ENCODE data around the gene AKT2. TPM values are rescaled to one million over a fixed set of nuclear protein-coding genes. Genes with fewer than 3 reads are reported as not detected.
A peak's percentile ranks its signal among the peaks of the same experiment; 100 is the strongest.

The AKT2 gene
- total and polyA plus RNA-seq, 9 donors: 120 to 223 (median 175) TPM

DNA sequence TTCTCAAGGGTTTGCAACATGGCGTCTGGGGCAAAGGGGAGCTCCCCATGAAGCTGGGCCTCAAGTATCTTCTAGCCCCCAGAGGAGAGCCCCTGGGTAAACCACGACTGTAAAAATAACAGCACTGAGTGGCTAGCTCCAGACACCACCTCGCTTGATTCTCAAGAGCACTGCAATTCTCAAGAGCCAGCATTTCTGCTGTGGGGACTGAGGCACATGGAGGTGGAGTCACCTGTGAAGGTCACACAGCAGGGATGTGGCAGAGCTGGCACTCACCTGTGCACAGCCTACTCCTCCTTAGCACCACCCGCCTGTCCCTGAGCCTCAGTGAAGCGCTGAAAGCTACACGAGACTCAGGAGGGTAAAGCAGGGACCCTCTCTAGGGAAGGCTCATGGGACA is 38.0 kb downstream of the AKT2 start:
- no peak for DNase-seq
- Histone ChIP-seq H3K27ac (ENCODE audit: low read length) (no peak overlapping the region), H3K9me3 (replicated peaks; ENCODE audit: control insufficient read depth, low read depth, low read length) (no peaks in the 10 kb centered on the region), H3K4me1 (ENCODE audit: control insufficient read depth, insufficient read depth, low read length) (peaks cover 4% of the 10 kb centered on the region), H3K4me3 (ENCODE audit: low read length) (no peak overlapping the region), H3K36me3 (ENCODE audit: control insufficient read depth, insufficient read depth, low read length) (peaks cover 29% of the 10 kb centered on the region), H3K27me3 (ENCODE audit: control insufficient read depth, insufficient read depth, low read length) (no peaks in the 10 kb centered on the region)
- WGBS (ENCODE audit: insufficient coverage): 83% methylated on average over 3 of the region's 6 CpGs

DNA sequence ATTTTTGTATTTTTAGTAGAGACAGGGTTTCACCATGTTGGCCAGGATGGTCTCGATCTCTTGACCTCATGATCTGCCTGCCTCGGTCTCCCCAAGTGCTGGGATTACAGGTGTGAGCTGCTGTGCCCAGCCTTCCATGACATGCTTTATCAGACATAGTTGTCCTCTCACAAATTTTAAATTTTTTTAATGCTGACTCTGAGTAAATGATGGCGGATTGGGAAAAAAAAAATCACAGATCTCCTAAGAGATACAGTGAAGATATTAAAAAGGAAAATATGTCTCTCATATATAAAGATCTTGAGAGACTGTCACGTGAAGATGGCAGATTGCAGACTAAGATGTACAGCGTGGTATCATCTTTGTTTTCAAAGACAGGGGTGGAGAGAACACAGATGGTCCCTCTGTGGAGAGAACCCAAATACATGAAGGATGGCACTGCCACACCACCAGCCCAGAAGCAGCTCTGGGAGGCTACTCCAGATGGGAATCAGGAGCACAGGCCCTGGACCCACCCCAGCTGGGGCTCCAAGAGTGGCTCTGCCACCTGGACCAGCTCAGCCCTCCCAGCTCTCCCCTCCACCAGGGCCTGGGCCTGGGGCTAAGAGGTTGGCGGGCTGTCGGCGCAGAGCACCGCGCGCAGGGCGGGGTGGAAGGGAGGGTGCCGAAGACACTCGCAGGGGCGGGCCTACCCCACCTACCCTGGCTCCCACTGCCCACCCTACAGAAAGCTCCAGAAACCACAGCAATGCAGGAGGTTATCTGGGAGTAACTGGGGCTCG is 38.7 kb downstream of the AKT2 start:
- Histone ChIP-seq H3K4me1 (ENCODE audit: control insufficient read depth, insufficient read depth, low read length) (peaks cover 5% of the 10 kb centered on the region), H3K27me3 (ENCODE audit: control insufficient read depth, insufficient read depth, low read length) (no peaks in the 10 kb centered on the region), H3K9me3 (replicated peaks; ENCODE audit: control insufficient read depth, low read depth, low read length) (no peaks in the 10 kb centered on the region), H3K4me3 (ENCODE audit: low read length) (no peak overlapping the region), H3K27ac (ENCODE audit: low read length) (no peak overlapping the region), H3K36me3 (ENCODE audit: control insufficient read depth, insufficient read depth, low read length) (peaks cover 31% of the 10 kb centered on the region)
- WGBS (ENCODE audit: insufficient coverage): 90% methylated on average over 3 of the region's 16 CpGs
- DNase-seq: no peak

DNA sequence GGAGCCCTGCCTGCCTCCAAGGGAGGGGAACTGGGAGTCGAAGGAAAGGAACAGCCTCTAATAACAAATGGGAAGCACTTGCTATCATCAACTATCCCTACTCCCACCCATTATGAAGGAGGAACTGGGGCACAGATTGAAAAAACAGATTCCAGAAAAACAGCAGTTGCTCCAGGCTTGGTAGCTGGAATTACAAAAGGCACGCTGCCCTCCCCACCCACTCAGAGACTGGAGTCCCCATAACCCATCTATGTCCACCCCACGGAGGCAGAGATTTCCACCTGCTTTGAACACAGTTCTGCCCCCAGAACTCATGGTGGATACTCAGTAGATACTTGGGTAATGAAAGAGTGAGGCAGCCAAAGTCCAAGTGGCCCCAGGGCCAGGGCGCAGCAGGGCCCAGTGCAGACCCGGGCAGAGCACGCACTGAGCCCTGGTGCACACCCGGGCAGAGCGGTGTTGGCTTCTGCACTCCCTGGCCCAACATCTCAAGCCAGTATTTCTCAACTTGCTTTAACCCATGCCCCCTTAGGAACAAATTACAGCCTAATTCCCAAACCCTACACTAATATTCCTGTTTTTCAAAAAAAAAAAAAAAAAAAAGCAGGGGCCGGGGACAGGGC is 39.5 kb downstream of the AKT2 start:
- Histone ChIP-seq H3K9me3 (replicated peaks; ENCODE audit: control insufficient read depth, low read depth, low read length) (no peaks in the 10 kb centered on the region), H3K27ac (ENCODE audit: low read length) (no peak overlapping the region), H3K4me1 (ENCODE audit: control insufficient read depth, insufficient read depth, low read length) (peaks cover 6% of the 10 kb centered on the region), H3K36me3 (ENCODE audit: control insufficient read depth, insufficient read depth, low read length) (peaks cover 34% of the 10 kb centered on the region), H3K27me3 (ENCODE audit: control insufficient read depth, insufficient read depth, low read length) (no peaks in the 10 kb centered on the region), H3K4me3 (ENCODE audit: low read length) (no peak overlapping the region)
- DNase-seq: no peak
- 93% methylated on average over 5 of the region's 9 CpGs for WGBS (ENCODE audit: insufficient coverage)

DNA sequence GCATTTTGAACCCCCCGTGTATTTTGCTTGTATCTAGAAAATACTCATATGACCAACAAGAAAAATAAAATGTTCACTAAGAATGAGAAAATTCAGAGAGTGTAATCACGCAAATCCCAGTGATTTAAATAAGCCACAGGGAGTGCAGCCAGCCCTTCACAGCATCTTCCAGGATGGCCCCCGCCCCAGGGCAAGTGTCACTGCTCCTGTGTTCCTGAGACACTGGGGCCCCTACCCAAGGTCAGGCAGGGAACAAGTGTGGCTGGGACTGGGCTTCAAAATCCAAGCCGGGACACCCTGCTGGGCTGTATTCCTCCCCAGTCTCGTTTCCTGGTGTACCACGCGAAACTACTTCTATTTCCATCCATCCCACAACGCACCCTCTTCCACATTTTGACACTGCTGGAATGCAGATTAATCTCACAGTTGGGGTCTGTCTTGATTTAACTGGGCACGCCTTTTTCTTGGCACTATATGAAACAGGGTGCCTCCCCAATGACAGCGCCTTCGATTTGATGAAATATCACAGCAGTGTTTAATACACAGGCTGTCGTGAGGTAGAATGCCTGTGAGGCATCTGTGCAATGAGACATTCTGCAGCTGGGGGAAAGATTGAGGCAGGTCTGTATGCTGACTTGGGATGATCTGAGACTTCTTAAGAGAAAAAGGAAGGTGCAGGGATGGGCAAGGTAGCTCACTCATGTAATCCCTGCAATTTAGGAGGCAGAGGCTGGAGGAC is 40.4 kb downstream of the AKT2 start:
- H3K27me3 ChIP-seq (ENCODE audit: control insufficient read depth, insufficient read depth, low read length): no peaks in the 10 kb centered on the region
- no peak overlapping the region for H3K4me3 ChIP-seq (ENCODE audit: low read length)
- no peak overlapping the region for H3K27ac ChIP-seq (ENCODE audit: low read length)
- H3K9me3 ChIP-seq (replicated peaks; ENCODE audit: control insufficient read depth, low read depth, low read length): no peaks in the 10 kb centered on the region
- DNase-seq: no peak
- H3K36me3 ChIP-seq (ENCODE audit: control insufficient read depth, insufficient read depth, low read length): peaks cover 43% of the 10 kb centered on the region
- H3K4me1 ChIP-seq (ENCODE audit: control insufficient read depth, insufficient read depth, low read length): peaks cover 6% of the 10 kb centered on the region
- WGBS (ENCODE audit: insufficient coverage): 72% methylated on average over 10 of the region's 12 CpGs

DNA sequence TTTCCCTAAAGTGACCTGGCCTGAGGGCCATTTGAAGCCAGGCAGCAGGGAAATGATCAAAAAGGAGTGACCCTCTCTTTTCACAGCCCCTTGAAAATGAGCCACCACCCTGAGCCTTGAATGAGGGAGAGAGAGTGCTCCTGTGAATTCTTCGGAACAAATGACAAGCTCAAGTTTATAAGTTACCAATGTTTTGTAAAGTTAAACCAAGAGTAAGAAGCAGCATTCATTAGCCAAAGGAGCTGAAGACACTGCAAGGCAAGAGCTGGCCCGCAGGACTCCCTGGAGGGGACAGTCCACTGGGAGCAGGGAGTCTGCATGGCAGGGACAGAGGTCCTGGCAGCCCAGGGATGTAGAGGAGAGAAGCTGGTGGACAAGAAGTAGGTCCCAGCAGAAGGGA is 42.0 kb downstream of the AKT2 start:
- no peaks in the 10 kb centered on the region for H3K27me3 ChIP-seq (ENCODE audit: control insufficient read depth, insufficient read depth, low read length)
- peaks cover 6% of the 10 kb centered on the region for H3K4me1 ChIP-seq (ENCODE audit: control insufficient read depth, insufficient read depth, low read length)
- no peak overlapping the region for H3K4me3 ChIP-seq (ENCODE audit: low read length)
- DNase-seq: no peak
- peaks cover 50% of the 10 kb centered on the region for H3K36me3 ChIP-seq (ENCODE audit: control insufficient read depth, insufficient read depth, low read length)
- 100% methylated on average over 2 of the region's 2 CpGs for WGBS (ENCODE audit: insufficient coverage)
- H3K9me3 ChIP-seq (replicated peaks; ENCODE audit: control insufficient read depth, low read depth, low read length): no peaks in the 10 kb centered on the region
- no peak overlapping the region for H3K27ac ChIP-seq (ENCODE audit: low read length)

DNA sequence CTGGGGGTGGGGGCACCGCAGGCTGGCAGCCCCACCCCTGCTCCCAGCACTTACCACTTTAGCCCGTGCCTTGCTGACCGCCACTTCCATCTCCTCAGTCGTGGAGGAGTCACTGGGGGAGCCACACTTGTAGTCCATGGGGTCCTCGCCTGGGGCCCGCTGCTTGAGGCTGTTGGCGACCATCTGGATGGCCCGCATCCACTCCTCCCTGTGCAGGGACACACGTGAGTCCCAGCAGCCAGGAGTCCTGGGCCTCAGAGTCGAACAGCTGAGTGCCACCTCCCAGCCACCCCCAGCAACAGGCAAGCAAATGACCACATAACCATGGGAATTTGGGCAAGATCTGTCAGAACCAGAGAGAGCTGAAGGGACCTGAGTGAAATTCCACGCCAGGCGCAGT is 42.7 kb downstream of the AKT2 start:
- H3K4me1 ChIP-seq (ENCODE audit: control insufficient read depth, insufficient read depth, low read length): peaks cover 6% of the 10 kb centered on the region
- H3K36me3 ChIP-seq (ENCODE audit: control insufficient read depth, insufficient read depth, low read length): peaks cover 53% of the 10 kb centered on the region
- H3K4me3 ChIP-seq (ENCODE audit: low read length): no peak overlapping the region
- WGBS (ENCODE audit: insufficient coverage): 81% methylated on average over 9 of the region's 12 CpGs
- H3K9me3 ChIP-seq (replicated peaks; ENCODE audit: control insufficient read depth, low read depth, low read length): no peaks in the 10 kb centered on the region
- no peaks in the 10 kb centered on the region for H3K27me3 ChIP-seq (ENCODE audit: control insufficient read depth, insufficient read depth, low read length)
- no peak for DNase-seq
- H3K27ac ChIP-seq (ENCODE audit: low read length): no peak overlapping the region

DNA sequence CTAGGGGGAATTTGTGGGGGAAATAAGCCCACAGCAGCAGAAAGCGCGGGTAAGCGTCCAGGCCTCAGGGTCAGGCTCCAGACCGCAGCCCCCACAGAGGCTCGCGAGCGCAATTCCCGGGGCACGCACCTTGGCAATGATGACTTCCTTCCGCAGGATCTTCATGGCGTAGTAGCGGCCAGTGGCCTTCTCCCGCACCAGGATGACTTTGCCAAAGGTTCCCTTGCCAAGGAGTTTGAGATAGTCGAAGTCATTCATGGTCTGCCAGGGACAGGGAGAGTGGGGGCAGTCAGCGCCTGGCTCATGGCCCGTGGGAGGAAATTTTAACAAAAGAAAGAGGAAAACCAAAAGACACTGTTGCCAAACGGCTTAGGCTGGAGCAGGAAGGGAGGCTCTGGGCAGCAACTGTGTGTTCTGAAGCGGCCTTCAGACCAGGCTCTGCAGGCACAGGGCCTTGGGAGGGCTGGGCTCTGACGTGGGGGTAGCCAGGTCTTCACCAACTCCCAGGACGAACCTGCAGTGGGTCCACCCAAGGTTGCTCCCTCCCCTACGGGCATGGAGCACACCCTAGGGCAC is 43.2 kb downstream of the AKT2 start:
- Histone ChIP-seq H3K36me3 (ENCODE audit: control insufficient read depth, insufficient read depth, low read length) (peaks cover 54% of the 10 kb centered on the region), H3K27ac (ENCODE audit: low read length) (no peak overlapping the region), H3K27me3 (ENCODE audit: control insufficient read depth, insufficient read depth, low read length) (no peaks in the 10 kb centered on the region), H3K4me3 (ENCODE audit: low read length) (no peak overlapping the region), H3K4me1 (ENCODE audit: control insufficient read depth, insufficient read depth, low read length) (peaks cover 6% of the 10 kb centered on the region), H3K9me3 (replicated peaks; ENCODE audit: control insufficient read depth, low read depth, low read length) (no peaks in the 10 kb centered on the region)
- peak; percentile 73 for DNase-seq
- WGBS (ENCODE audit: insufficient coverage): 54% methylated on average over 21 of the region's 21 CpGs

DNA sequence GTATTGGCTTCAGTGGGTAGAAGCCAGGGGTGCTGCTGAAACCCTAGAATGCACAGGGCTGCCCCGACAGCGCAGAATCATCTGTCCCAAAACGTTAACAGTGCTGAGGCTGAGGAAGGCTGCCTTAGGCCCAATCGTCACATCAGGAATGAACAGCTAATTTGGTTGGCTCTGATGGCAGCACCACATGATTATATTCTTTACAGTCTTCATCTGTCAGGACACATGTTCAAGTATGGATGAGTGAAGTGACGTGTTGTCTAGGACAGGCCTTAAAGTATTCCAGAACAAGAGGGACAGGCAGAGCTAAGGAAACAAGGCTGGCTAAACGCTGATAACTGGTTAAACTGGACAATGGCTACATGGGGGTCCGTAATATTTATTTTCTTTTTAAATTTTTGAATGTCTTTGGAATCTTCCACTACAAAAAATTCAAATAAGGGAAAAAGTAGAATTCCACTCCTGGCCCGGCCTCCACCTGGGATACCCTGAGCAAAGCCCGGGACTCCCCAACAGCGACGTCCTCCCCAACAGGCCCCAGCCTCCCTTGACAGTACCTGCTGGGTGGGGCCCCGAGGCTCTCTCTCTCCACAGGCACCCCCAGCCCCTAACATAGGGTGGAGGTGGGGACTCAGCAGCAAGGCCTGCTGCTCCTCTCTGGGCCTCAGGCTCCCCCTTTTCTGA is 43.9 kb downstream of the AKT2 start:
- no peaks in the 10 kb centered on the region for H3K9me3 ChIP-seq (replicated peaks; ENCODE audit: control insufficient read depth, low read depth, low read length)
- WGBS (ENCODE audit: insufficient coverage): 100% methylated on average over 2 of the region's 12 CpGs
- peaks cover 6% of the 10 kb centered on the region for H3K4me1 ChIP-seq (ENCODE audit: control insufficient read depth, insufficient read depth, low read length)
- H3K27ac ChIP-seq (ENCODE audit: low read length): no peak overlapping the region
- DNase-seq: no peak
- H3K36me3 ChIP-seq (ENCODE audit: control insufficient read depth, insufficient read depth, low read length): peaks cover 60% of the 10 kb centered on the region
- no peak overlapping the region for H3K4me3 ChIP-seq (ENCODE audit: low read length)
- no peaks in the 10 kb centered on the region for H3K27me3 ChIP-seq (ENCODE audit: control insufficient read depth, insufficient read depth, low read length)

DNA sequence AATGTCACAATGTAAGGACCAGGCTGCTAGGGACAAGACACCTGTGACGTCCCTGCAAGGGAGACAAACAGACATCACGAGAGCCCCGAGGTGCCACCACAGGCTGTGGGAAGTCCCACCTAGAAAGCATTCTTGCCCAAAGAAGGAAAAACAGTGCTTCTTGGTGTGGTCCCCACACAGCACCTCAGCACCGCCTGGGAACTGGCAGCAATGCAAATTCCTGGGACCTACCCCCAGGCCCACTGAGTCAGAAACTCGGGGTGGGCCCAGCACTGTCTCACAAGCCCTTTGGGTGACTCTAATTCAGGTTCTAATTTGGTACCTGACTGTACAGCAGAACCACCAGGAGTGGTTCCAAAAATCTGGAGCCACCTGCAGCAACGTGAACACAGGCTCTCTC is 44.8 kb downstream of the AKT2 start:
- DNase-seq: no peak
- Histone ChIP-seq H3K27ac (ENCODE audit: low read length) (no peak overlapping the region), H3K27me3 (ENCODE audit: control insufficient read depth, insufficient read depth, low read length) (no peaks in the 10 kb centered on the region), H3K4me3 (ENCODE audit: low read length) (no peak overlapping the region), H3K4me1 (ENCODE audit: control insufficient read depth, insufficient read depth, low read length) (peaks cover 3% of the 10 kb centered on the region), H3K9me3 (replicated peaks; ENCODE audit: control insufficient read depth, low read depth, low read length) (no peaks in the 10 kb centered on the region), H3K36me3 (ENCODE audit: control insufficient read depth, insufficient read depth, low read length) (peaks cover 68% of the 10 kb centered on the region)
- 91% methylated on average over 5 of the region's 6 CpGs for WGBS (ENCODE audit: insufficient coverage)
